Esophagus muscularis mucosa (tissue), 4 donors: Measurements from ENCODE around the gene HSPA14.

ENCODE experiments used
- EP300 ChIP-seq: sonication (generic); formaldehyde crosslinking; IDR thresholded peaks from one replicate; pipeline ENCODE4 v1.6.1; 2017; ENCODE audit warnings: antibody characterized with exemption
- POLR2A ChIP-seq: fragments of 450-650 bp; IDR thresholded peaks from one replicate; pipeline ENCODE4 v1.6.1; 2017; ENCODE audit warnings: antibody characterized with exemption, moderate library complexity, mild to moderate bottlenecking, low read depth
- POLR2AphosphoS5 ChIP-seq, 2 donors: sonication (generic); formaldehyde crosslinking; IDR thresholded peaks; one replicate each; pipeline ENCODE4 v1.6.1; 2017; ENCODE audit warnings: antibody characterized with exemption in 2 of 2
- TF ChIP-seq, protein P1 (sequence below), 3 experiments: fragments of 200-600 bp in 2 of 3; fragments of 450-650 bp in 1 of 3; sonication (generic) in 2 of 3; IDR thresholded peaks; one replicate each; pipeline ENCODE4 v1.5.1; 2017 to 2019; ENCODE audit warnings: antibody characterized with exemption in 3 of 3, mild to moderate bottlenecking in 2 of 3, moderate library complexity in 1 of 3

DNA sequence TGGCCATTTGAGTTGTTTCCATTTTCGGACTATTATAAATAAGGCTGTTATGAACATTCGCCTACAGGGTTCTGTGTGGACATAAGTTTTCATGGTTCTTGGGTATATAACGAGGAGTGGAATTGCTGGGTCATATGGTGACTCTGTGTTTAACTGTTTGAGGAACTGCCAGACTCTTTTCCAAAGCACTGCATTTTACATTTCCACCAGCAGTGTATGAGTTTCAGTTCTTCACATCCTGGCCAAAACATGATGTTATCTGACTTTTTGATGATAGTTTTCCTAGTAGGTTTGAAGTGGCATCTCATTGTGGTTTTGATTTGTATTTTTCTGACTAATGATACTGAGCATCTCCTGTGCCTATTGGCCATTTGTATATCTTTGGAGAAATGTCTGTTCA lies 46.0 kb downstream of the HSPA14 start:
- TF ChIP-seq, protein P1, sequence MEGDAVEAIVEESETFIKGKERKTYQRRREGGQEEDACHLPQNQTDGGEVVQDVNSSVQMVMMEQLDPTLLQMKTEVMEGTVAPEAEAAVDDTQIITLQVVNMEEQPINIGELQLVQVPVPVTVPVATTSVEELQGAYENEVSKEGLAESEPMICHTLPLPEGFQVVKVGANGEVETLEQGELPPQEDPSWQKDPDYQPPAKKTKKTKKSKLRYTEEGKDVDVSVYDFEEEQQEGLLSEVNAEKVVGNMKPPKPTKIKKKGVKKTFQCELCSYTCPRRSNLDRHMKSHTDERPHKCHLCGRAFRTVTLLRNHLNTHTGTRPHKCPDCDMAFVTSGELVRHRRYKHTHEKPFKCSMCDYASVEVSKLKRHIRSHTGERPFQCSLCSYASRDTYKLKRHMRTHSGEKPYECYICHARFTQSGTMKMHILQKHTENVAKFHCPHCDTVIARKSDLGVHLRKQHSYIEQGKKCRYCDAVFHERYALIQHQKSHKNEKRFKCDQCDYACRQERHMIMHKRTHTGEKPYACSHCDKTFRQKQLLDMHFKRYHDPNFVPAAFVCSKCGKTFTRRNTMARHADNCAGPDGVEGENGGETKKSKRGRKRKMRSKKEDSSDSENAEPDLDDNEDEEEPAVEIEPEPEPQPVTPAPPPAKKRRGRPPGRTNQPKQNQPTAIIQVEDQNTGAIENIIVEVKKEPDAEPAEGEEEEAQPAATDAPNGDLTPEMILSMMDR (IDR thresholded peaks at IDR 0.05), result no peak
- no peak for TF ChIP-seq POLR2AphosphoS5 (IDR thresholded peaks at IDR 0.05)
- TF ChIP-seq POLR2A, result no peak
- TF ChIP-seq EP300, result no peak
